SK-N-SH (cell line): ENCODE results near the gene NCOA4.

Experiments
- CHD2 ChIP-seq: fragments of 150-350 bp; IDR thresholded peaks from 2 replicates; pipeline ENCODE4 v1.6.1; 2018; ENCODE audit warnings: low read length; ENCODE audit not compliant: partially characterized antibody
- FOXM1 ChIP-seq: IDR thresholded peaks from 2 replicates; pipeline ENCODE4 v1.4.0; 2012; ENCODE audit warnings: low read depth, mild to moderate bottlenecking
- GABPA ChIP-seq: IDR thresholded peaks from 2 replicates; pipeline ENCODE4 v1.4.0; 2012; ENCODE audit warnings: low read depth, mild to moderate bottlenecking
- POLR2AphosphoS5 ChIP-seq: IDR thresholded peaks from 2 replicates; pipeline ENCODE4 v1.6.1; 2012; ENCODE audit warnings: low read depth, low read length
- SIN3A ChIP-seq: IDR thresholded peaks from 2 replicates; pipeline ENCODE4 v1.6.1; 2012; ENCODE audit warnings: low read depth, mild to moderate bottlenecking, low read length, moderate library complexity, borderline replicate concordance
- TF ChIP-seq, protein P1 (sequence below): fragments of 200-600 bp; sonication (generic); IDR thresholded peaks from 2 replicates; pipeline ENCODE4 v1.6.1; 2017; ENCODE audit warnings: antibody characterized with exemption, mild to moderate bottlenecking, moderate library complexity
- TF ChIP-seq, protein P2 (sequence below): IDR thresholded peaks from 2 replicates; pipeline ENCODE4 v1.4.0; 2012; ENCODE audit warnings: low read depth
- TF ChIP-seq, protein P3 (sequence below): IDR thresholded peaks from 2 replicates; pipeline ENCODE4 v1.4.0; 2012; ENCODE audit warnings: low read depth, borderline replicate concordance

DNA sequence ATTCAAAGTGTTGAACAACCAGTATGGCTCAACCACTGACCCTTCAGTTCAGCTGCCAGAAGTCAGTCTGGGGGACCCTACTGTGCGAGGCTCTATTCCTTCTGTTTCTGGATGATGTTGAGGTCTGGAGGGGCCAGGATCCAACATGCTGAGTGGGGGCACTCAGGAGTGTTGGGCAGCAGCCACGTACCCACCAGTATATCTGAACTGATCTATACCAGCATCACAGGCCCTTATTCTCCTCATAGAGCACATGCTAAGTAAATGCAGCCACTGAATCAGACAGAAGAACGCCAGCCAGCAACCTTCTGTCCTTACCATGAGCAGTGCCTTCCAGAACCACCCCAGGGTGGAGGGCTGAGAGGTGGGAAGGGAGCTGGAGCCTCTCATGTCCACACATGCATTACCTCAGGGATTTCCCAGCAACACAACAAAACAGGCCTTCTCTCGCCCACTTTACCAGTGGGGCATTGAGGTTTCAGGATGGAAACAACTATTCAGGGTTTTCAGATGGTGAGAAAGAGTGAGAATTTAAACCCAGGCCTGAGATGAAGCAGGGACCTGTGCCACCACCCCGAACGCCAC is 22.5 kb upstream of the NCOA4 start:
- TF ChIP-seq, protein P1, sequence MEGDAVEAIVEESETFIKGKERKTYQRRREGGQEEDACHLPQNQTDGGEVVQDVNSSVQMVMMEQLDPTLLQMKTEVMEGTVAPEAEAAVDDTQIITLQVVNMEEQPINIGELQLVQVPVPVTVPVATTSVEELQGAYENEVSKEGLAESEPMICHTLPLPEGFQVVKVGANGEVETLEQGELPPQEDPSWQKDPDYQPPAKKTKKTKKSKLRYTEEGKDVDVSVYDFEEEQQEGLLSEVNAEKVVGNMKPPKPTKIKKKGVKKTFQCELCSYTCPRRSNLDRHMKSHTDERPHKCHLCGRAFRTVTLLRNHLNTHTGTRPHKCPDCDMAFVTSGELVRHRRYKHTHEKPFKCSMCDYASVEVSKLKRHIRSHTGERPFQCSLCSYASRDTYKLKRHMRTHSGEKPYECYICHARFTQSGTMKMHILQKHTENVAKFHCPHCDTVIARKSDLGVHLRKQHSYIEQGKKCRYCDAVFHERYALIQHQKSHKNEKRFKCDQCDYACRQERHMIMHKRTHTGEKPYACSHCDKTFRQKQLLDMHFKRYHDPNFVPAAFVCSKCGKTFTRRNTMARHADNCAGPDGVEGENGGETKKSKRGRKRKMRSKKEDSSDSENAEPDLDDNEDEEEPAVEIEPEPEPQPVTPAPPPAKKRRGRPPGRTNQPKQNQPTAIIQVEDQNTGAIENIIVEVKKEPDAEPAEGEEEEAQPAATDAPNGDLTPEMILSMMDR: no peak
- TF ChIP-seq GABPA (no peak), POLR2AphosphoS5 (no peak), CHD2 (no peak), FOXM1 (no peak), SIN3A (no peak)
- TF ChIP-seq, protein P2, sequence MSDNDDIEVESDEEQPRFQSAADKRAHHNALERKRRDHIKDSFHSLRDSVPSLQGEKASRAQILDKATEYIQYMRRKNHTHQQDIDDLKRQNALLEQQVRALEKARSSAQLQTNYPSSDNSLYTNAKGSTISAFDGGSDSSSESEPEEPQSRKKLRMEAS: no peak
- TF ChIP-seq, protein P3, sequence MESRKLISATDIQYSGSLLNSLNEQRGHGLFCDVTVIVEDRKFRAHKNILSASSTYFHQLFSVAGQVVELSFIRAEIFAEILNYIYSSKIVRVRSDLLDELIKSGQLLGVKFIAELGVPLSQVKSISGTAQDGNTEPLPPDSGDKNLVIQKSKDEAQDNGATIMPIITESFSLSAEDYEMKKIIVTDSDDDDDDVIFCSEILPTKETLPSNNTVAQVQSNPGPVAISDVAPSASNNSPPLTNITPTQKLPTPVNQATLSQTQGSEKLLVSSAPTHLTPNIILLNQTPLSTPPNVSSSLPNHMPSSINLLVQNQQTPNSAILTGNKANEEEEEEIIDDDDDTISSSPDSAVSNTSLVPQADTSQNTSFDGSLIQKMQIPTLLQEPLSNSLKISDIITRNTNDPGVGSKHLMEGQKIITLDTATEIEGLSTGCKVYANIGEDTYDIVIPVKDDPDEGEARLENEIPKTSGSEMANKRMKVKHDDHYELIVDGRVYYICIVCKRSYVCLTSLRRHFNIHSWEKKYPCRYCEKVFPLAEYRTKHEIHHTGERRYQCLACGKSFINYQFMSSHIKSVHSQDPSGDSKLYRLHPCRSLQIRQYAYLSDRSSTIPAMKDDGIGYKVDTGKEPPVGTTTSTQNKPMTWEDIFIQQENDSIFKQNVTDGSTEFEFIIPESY: no peak
